Measurements from ENCODE around the gene RPS15A. TPM values are rescaled to one million over a fixed set of nuclear protein-coding genes. Genes with fewer than 3 reads are reported as not detected.

The RPS15A gene
- total and polyA plus RNA-seq, 2 donors (not counting 1 experiment from before 2014, with no cell fraction given) = 1,585 to 3,828 TPM

DNA sequence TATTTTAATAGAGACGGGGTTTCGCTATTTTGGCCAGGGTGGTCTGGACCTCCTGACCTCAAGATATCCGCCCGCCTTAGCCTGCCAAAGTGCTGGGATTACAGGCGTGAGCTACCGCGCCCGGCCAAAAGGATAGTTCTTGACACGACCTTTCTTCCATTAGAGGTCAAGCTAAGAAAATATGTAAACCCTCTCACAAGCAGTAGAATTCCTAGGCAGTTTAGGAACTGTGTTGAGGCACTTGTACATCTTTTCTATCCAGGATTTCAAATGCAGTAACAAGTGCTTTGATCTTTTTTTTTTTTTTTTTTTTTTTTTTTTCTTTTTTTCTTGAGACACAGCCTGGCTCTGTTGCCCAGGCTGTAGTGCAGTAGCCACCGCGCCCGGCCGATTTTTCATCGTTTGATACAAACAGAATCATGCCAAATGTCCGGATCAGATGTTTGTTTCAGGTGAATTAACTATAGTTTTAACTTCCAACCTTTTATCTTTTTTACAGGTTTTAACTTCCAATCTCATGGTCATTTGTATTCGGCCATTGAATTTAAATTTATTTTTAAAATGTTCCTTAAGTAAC is 12.7 kb upstream of the RPS15A start:
- Histone ChIP-seq H3K4me2 (ENCODE audit: extremely low read depth, insufficient read depth, low read length) (no peak overlapping the region), H3K9ac (ENCODE audit: insufficient read depth, low read length) (no peak overlapping the region), H3K79me2 (ENCODE audit: control insufficient read depth, insufficient read depth, low read length) (peaks cover 35% of the 10 kb centered on the region), H3K36me3 (ENCODE audit: control insufficient read depth, insufficient read depth, low read length) (no peaks in the 10 kb centered on the region), H4K20me1 (ENCODE audit: control insufficient read depth, extremely low read depth, insufficient read depth, low read length) (no peaks in the 10 kb centered on the region), H3K9me3 (ENCODE audit: control insufficient read depth, insufficient read depth, low read depth, low read length) (no peaks in the 10 kb centered on the region), H3K27me3 (ENCODE audit: control insufficient read depth, insufficient read depth, low read length) (no peaks in the 10 kb centered on the region), H3K27ac (ENCODE audit: insufficient read depth, low read length) (no peak overlapping the region), H3K4me1 (ENCODE audit: control insufficient read depth, extremely low read depth, insufficient read depth, low read length) (peaks cover 2% of the 10 kb centered on the region), H3K4me3 (replicated peaks in 1 of 4; ENCODE audit: control extremely low read depth in 1 of 4, insufficient read depth in 1 of 4, low read depth in 3 of 4, low read length in 4 of 4) (no peak overlapping the region), H2AFZ (ENCODE audit: low read length) (no peak overlapping the region)
- DNase-seq (ENCODE audit: low read depth in 2 of 2) = no peak
- TF ChIP-seq, protein P1, sequence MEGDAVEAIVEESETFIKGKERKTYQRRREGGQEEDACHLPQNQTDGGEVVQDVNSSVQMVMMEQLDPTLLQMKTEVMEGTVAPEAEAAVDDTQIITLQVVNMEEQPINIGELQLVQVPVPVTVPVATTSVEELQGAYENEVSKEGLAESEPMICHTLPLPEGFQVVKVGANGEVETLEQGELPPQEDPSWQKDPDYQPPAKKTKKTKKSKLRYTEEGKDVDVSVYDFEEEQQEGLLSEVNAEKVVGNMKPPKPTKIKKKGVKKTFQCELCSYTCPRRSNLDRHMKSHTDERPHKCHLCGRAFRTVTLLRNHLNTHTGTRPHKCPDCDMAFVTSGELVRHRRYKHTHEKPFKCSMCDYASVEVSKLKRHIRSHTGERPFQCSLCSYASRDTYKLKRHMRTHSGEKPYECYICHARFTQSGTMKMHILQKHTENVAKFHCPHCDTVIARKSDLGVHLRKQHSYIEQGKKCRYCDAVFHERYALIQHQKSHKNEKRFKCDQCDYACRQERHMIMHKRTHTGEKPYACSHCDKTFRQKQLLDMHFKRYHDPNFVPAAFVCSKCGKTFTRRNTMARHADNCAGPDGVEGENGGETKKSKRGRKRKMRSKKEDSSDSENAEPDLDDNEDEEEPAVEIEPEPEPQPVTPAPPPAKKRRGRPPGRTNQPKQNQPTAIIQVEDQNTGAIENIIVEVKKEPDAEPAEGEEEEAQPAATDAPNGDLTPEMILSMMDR (conservative IDR thresholded peaks at IDR 0.05 in 1 of 2, IDR thresholded peaks at IDR 0.05 in 1 of 2; ENCODE audit: low read depth in 1 of 2, low read length in 2 of 2) = no peak
- TF ChIP-seq EZH2 (IDR thresholded peaks at IDR 0.05; ENCODE audit: low read length, missing control alignments) = no peak

DNA sequence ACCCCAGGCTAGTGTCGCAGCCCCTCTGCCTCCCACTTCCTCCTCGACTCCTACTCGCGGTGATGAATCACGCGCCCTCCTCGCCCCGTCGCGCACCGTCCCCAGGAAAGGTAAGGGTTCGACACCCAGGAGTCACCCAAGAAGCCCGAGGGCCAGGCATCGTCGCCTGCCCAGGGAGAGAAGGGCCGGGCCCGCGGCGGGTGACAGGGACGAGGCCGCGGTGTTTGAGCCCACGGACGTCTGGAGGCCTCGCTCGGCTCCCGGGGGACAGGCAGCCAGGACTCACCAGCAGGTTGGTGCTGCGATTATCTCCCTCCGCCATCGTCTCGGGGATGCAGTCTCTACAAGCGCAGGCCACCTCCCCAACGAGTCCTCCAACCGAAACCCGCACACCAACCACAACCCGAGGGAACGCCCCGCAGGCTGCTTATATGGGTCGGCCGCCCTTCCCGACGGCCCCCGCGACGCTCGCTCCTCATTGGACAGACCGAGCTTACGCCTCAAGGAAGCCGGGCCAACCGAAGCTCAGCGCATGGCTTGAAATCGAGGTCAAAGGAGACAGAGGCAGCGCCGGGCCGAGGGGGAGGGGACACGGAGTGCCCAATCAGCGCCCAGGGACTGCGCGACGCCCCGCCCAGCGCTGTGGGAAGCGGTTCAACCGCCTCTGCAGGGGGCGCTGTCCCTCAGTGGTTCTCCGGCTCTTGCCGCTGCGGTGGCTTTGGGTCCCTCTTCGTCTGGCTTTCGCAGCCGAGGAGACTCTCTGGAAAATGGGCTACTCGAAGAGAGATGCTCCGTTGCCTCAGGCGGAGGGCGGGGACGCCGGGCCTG is 11.2 kb upstream of the RPS15A start, which contains the start of gene ARL6IP1:
ARL6IP1 (minus strand) TSS at position 405 of the 828 bp plus-strand sequence; CDS start at position 322, 83 bp downstream.
- no peaks in the 10 kb centered on the region for H4K20me1 ChIP-seq (ENCODE audit: control insufficient read depth, extremely low read depth, insufficient read depth, low read length)
- H3K36me3 ChIP-seq (ENCODE audit: control insufficient read depth, insufficient read depth, low read length) = no peaks in the 10 kb centered on the region
- H2AFZ ChIP-seq (ENCODE audit: low read length) = peak within 1 kb of the TSS; percentile 1
- H3K27ac ChIP-seq (ENCODE audit: insufficient read depth, low read length) = peak within 1 kb of the TSS; percentile 89
- H3K27me3 ChIP-seq (ENCODE audit: control insufficient read depth, insufficient read depth, low read length) = no peaks in the 10 kb centered on the region
- peak within 1 kb of the TSS; percentile 75 to 91 (median 84) for H3K4me3 ChIP-seq (replicated peaks in 1 of 4; ENCODE audit: control extremely low read depth in 1 of 4, insufficient read depth in 1 of 4, low read depth in 3 of 4, low read length in 4 of 4)
- TF ChIP-seq EZH2 (IDR thresholded peaks at IDR 0.05; ENCODE audit: low read length, missing control alignments) = no peak
- TF ChIP-seq, protein P1 (conservative IDR thresholded peaks at IDR 0.05 in 1 of 2, IDR thresholded peaks at IDR 0.05 in 1 of 2; ENCODE audit: low read depth in 1 of 2, low read length in 2 of 2) = peak; percentile 75 to 84
- H3K4me2 ChIP-seq (ENCODE audit: extremely low read depth, insufficient read depth, low read length) = peak within 1 kb of the TSS; percentile 90
- peaks cover 48% of the 10 kb centered on the region for H3K79me2 ChIP-seq (ENCODE audit: control insufficient read depth, insufficient read depth, low read length)
- peak; percentile 99 to 100 for DNase-seq (ENCODE audit: low read depth in 2 of 2)
- H3K9me3 ChIP-seq (ENCODE audit: control insufficient read depth, insufficient read depth, low read depth, low read length) = no peaks in the 10 kb centered on the region
- H3K9ac ChIP-seq (ENCODE audit: insufficient read depth, low read length) = peak within 1 kb of the TSS; percentile 87
- peaks cover 2% of the 10 kb centered on the region for H3K4me1 ChIP-seq (ENCODE audit: control insufficient read depth, extremely low read depth, insufficient read depth, low read length)

DNA sequence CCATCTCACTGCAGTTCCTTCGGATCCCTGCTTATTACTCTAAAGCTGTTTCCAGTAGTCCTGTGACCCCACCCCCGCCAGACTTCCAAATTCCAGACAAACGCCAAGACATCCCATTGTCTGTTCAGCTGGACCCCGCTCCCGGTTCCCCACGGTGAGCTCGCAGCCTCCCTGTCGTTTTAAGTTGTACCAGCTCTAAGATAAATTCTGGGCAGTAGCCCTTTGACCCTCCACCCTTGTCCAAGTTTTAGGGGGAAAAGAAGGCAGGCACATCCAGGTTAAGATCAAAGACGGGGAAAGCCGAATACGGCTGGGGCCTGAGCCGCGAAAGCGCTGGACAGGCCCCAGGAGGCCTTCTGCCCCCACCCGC is 10.6 kb upstream of the RPS15A start:
- no peaks in the 10 kb centered on the region for H3K36me3 ChIP-seq (ENCODE audit: control insufficient read depth, insufficient read depth, low read length)
- no peaks in the 10 kb centered on the region for H3K27me3 ChIP-seq (ENCODE audit: control insufficient read depth, insufficient read depth, low read length)
- H2AFZ ChIP-seq (ENCODE audit: low read length) = no peak overlapping the region
- H3K4me3 ChIP-seq (replicated peaks in 1 of 4; ENCODE audit: control extremely low read depth in 1 of 4, insufficient read depth in 1 of 4, low read depth in 3 of 4, low read length in 4 of 4) = peak overlapping the region; percentile 75 to 91 (median 84)
- peak overlapping the region; percentile 82 for H3K4me2 ChIP-seq (ENCODE audit: extremely low read depth, insufficient read depth, low read length)
- peak in 1 of 2 donors; percentile 32 for DNase-seq (ENCODE audit: low read depth in 2 of 2)
- TF ChIP-seq, protein P1 (conservative IDR thresholded peaks at IDR 0.05 in 1 of 2, IDR thresholded peaks at IDR 0.05 in 1 of 2; ENCODE audit: low read depth in 1 of 2, low read length in 2 of 2) = no peak
- no peak for TF ChIP-seq EZH2 (IDR thresholded peaks at IDR 0.05; ENCODE audit: low read length, missing control alignments)
- H3K9me3 ChIP-seq (ENCODE audit: control insufficient read depth, insufficient read depth, low read depth, low read length) = no peaks in the 10 kb centered on the region
- peaks cover 54% of the 10 kb centered on the region for H3K79me2 ChIP-seq (ENCODE audit: control insufficient read depth, insufficient read depth, low read length)
- H3K27ac ChIP-seq (ENCODE audit: insufficient read depth, low read length) = peak overlapping the region; percentile 89
- no peaks in the 10 kb centered on the region for H4K20me1 ChIP-seq (ENCODE audit: control insufficient read depth, extremely low read depth, insufficient read depth, low read length)
- H3K4me1 ChIP-seq (ENCODE audit: control insufficient read depth, extremely low read depth, insufficient read depth, low read length) = peaks cover 2% of the 10 kb centered on the region
- peak overlapping the region; percentile 87 for H3K9ac ChIP-seq (ENCODE audit: insufficient read depth, low read length)
